Esophagus muscularis mucosa (tissue), 4 donors: Measurements from ENCODE around the gene SLC25A43.
"Not testable (repeated sequence)": the region's sequence is repeated elsewhere in the genome, so short reads cannot be mapped to it uniquely, and the experiment has no call there.

Experiments
- CTCF ChIP-seq, 3 experiments: fragments of 200-600 bp in 2 of 3; fragments of 450-650 bp in 1 of 3; sonication (generic) in 2 of 3; IDR thresholded peaks; one replicate each; pipeline ENCODE4 v1.5.1; 2017 to 2019; ENCODE audit warnings: antibody characterized with exemption in 3 of 3, mild to moderate bottlenecking in 2 of 3, moderate library complexity in 1 of 3
- EP300 ChIP-seq: sonication (generic); formaldehyde crosslinking; IDR thresholded peaks from one replicate; pipeline ENCODE4 v1.6.1; 2017; ENCODE audit warnings: antibody characterized with exemption
- POLR2A ChIP-seq: fragments of 450-650 bp; IDR thresholded peaks from one replicate; pipeline ENCODE4 v1.6.1; 2017; ENCODE audit warnings: antibody characterized with exemption, moderate library complexity, mild to moderate bottlenecking, low read depth
- POLR2AphosphoS5 ChIP-seq, 2 donors: sonication (generic); formaldehyde crosslinking; IDR thresholded peaks; one replicate each; pipeline ENCODE4 v1.6.1; 2017; ENCODE audit warnings: antibody characterized with exemption in 2 of 2

- not testable (repeated sequence) for TF ChIP-seq CTCF (IDR thresholded peaks at IDR 0.05); POLR2AphosphoS5 (IDR thresholded peaks at IDR 0.05); EP300; POLR2A
Observed at GRCh38 chrX:119386685-119387084, 12.5 kb upstream of the SLC25A43 start.
